PC-9 (cell line): Measurements from ENCODE around the gene SGTA. TPM values are rescaled to one million over a fixed set of nuclear protein-coding genes. Genes with fewer than 3 reads are reported as not detected.

ENCODE experiments used
- BruUV-seq: library from RNA; stranded (reverse); fragments of 400-500 nt; replicated peaks from 2 replicates; lab custom pipeline; 2021; lab: Mats Ljungman, UMichigan
- CTCF ChIA-PET: fragments of 300-600 bp; sonication (Branson Sonifier 250); formaldehyde crosslinking; loops from one replicate; lab custom pipeline; 2022; ENCODE audit warnings: antibody characterized with exemption; lab: Charles Lee
- POLR2A ChIA-PET: fragments of 300-600 bp; sonication (Branson Sonifier 250); formaldehyde crosslinking; loops from one replicate; lab custom pipeline; 2022; ENCODE audit warnings: antibody characterized with exemption; ENCODE audit not compliant: unreplicated experiment; lab: Charles Lee
- DNase-seq, 2 experiments: peaks; one replicate each; pipeline versions ENCODE4 v3.0.0 to v3.0.0-alpha.2; 2015 to 2022; ENCODE audit warnings: mixed read lengths in 1 of 2
- H2AFZ ChIP-seq: fragments of 200-600 bp; sonication (generic); 2 replicates; pipeline ENCODE4 v1.8.1; 2017; ENCODE audit warnings: antibody characterized with exemption
- H3F3A ChIP-seq: fragments of 200-600 bp; sonication (generic); 2 replicates; pipeline ENCODE4 v1.8.1; 2017; ENCODE audit warnings: antibody characterized with exemption, mild to moderate bottlenecking, low read depth; ENCODE audit not compliant: insufficient read depth
- H3K27ac ChIP-seq: fragments of 200-600 bp; sonication (generic); 2 replicates; pipeline ENCODE4 v1.6.1; 2016; ENCODE audit warnings: mixed run types
- H3K27me3 ChIP-seq: fragments of 200-600 bp; sonication (generic); 2 replicates; pipeline ENCODE4 v1.6.1; 2016; ENCODE audit warnings: low read depth, mixed run types; ENCODE audit not compliant: insufficient read depth
- H3K36me3 ChIP-seq: fragments of 200-600 bp; sonication (generic); 2 replicates; pipeline ENCODE4 v1.6.1; 2016; ENCODE audit warnings: low read depth, mixed run types
- H3K4me1 ChIP-seq: fragments of 200-600 bp; sonication (generic); replicated peaks from 2 replicates; pipeline ENCODE4 v1.6.1; 2016; ENCODE audit warnings: mixed run types; ENCODE audit not compliant: insufficient read depth
- H3K4me2 ChIP-seq: fragments of 200-600 bp; sonication (generic); 2 replicates; pipeline ENCODE4 v1.6.1; 2017; ENCODE audit warnings: mixed run types
- H3K4me3 ChIP-seq: fragments of 200-600 bp; sonication (generic); 2 replicates; pipeline ENCODE4 v1.6.1; 2016; ENCODE audit warnings: mixed run types
- H3K79me2 ChIP-seq: fragments of 200-600 bp; sonication (generic); 2 replicates; pipeline ENCODE4 v1.6.1; 2017; ENCODE audit warnings: low read depth, mixed run types
- H3K9me2 ChIP-seq: fragments of 200-600 bp; sonication (generic); 2 replicates; pipeline ENCODE4 v1.8.1; 2017; ENCODE audit warnings: mild to moderate bottlenecking; ENCODE audit not compliant: insufficient read depth
- H3K9me3 ChIP-seq: fragments of 200-600 bp; sonication (generic); 2 replicates; pipeline ENCODE4 v1.8.1; 2016; ENCODE audit warnings: low read depth; ENCODE audit not compliant: insufficient read depth
- H4K20me1 ChIP-seq: fragments of 200-600 bp; sonication (generic); 2 replicates; pipeline ENCODE4 v1.8.1; 2017; ENCODE audit not compliant: insufficient read depth
- EZH2 ChIP-seq: fragments of 200-600 bp; sonication (generic); IDR thresholded peaks from 2 replicates; pipeline ENCODE4 v1.8.0; 2017; ENCODE audit warnings: antibody characterized with exemption, low read depth
- intact Hi-C: fragments of 100-400 bp; cut with micrococcal nuclease; formaldehyde crosslinking; loops from one replicate; pipeline ENCODE4 v1.10.0; 2022; ENCODE audit not compliant: unreplicated experiment
- total RNA-seq: library from RNA; stranded (reverse); gene quantifications from 2 replicates; pipeline ENCODE4 v1.2.3, GENCODE V29; 2021
- TF ChIP-seq, protein P1 (sequence below): fragments of 200-600 bp; sonication (generic); conservative IDR thresholded peaks from 2 replicates; pipeline ENCODE4 v1.6.1; 2017; ENCODE audit warnings: mixed run types, antibody characterized with exemption, mild to moderate bottlenecking, moderate library complexity

Gene SGTA
- total RNA-seq, 1 experiment from 2014 or later, result 40.7 TPM

DNA sequence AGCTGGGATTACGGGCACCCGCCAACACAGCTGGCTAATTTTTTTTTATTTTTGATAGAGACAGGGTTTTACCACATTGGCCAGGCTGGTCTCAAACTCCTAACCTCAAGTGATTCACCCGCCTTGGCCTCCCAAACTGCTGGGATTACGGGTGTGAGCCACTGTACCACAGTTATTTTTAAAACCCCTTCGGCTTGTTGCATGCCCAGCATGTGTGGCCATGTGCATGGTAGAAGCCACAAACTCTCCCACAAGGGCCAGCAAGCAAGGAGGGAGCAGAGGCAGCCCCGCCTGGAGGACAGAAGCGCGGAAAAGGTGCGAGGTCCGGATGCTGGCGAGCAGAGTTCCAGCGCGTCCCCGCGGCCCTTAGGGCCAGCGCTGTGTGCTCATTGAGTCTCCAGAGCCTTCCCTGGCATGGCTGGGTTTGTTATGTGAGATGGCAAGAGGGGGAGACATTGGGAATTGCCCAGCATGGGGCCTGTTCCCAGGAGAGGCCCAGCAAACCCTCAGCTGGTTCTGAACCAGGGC, 15.1 kb upstream of the SGTA start:
- H3K4me1 ChIP-seq, result no peaks in the 10 kb centered on the region
- CTCF ChIA-PET, result no interaction called here
- H3K79me2 ChIP-seq, result no peaks in the 10 kb centered on the region
- H3K4me2 ChIP-seq, result no peak overlapping the region
- H3K9me2 ChIP-seq, result no peaks in the 10 kb centered on the region
- DNase-seq, result no peak
- no peaks in the 10 kb centered on the region for H3F3A ChIP-seq
- no peak overlapping the region for H3K4me3 ChIP-seq
- H3K27ac ChIP-seq, result no peak overlapping the region
- intact Hi-C loops, result no loop called here
- no peaks in the 10 kb centered on the region for H3K9me3 ChIP-seq
- BruUV-seq, result no TSS peak
- no peaks in the 10 kb centered on the region for H4K20me1 ChIP-seq
- POLR2A ChIA-PET, result interaction anchor here (0.6 kb wide), 1 partner anchor 45 kb away, joined by 4 read pairs; no protein-coding TSS in a partner anchor
- H2AFZ ChIP-seq, result no peak overlapping the region
- no peak for TF ChIP-seq EZH2
- TF ChIP-seq, protein P1, sequence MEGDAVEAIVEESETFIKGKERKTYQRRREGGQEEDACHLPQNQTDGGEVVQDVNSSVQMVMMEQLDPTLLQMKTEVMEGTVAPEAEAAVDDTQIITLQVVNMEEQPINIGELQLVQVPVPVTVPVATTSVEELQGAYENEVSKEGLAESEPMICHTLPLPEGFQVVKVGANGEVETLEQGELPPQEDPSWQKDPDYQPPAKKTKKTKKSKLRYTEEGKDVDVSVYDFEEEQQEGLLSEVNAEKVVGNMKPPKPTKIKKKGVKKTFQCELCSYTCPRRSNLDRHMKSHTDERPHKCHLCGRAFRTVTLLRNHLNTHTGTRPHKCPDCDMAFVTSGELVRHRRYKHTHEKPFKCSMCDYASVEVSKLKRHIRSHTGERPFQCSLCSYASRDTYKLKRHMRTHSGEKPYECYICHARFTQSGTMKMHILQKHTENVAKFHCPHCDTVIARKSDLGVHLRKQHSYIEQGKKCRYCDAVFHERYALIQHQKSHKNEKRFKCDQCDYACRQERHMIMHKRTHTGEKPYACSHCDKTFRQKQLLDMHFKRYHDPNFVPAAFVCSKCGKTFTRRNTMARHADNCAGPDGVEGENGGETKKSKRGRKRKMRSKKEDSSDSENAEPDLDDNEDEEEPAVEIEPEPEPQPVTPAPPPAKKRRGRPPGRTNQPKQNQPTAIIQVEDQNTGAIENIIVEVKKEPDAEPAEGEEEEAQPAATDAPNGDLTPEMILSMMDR, result no peak
- no peaks in the 10 kb centered on the region for H3K36me3 ChIP-seq
- no peaks in the 10 kb centered on the region for H3K27me3 ChIP-seq

DNA sequence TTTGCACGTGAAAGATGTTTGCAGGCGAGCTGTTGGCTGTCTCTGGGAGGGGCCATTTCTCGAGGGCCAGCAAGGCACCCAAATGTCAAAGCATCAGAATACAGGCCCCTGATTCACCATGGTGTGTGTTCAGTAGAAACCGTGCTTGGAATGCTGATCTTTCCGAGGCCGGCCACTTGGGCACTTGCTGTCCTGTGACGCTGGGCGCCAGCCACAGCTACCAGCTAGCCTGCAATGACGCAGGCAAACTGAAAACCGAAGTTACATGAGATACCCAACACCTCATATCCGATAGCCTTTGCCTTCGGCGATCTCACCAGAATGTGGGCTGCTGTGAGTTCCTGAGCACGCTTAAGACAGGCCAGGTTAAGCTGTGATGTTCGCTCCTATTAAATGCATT, 14.2 kb upstream of the SGTA start:
- TF ChIP-seq, protein P1, result no peak
- TF ChIP-seq EZH2, result no peak
- H3K4me1 ChIP-seq, result no peaks in the 10 kb centered on the region
- H3K27me3 ChIP-seq, result no peaks in the 10 kb centered on the region
- H3K79me2 ChIP-seq, result no peaks in the 10 kb centered on the region
- H2AFZ ChIP-seq, result no peak overlapping the region
- H3K4me3 ChIP-seq, result no peak overlapping the region
- CTCF ChIA-PET, result interaction anchor here (0.5 kb wide), 1 partner anchor 211 kb away, joined by 13 read pairs; no protein-coding TSS in a partner anchor
- POLR2A ChIA-PET, result no interaction called here
- H3F3A ChIP-seq, result no peaks in the 10 kb centered on the region
- DNase-seq, result no peak
- intact Hi-C loops, result no loop called here
- H4K20me1 ChIP-seq, result no peaks in the 10 kb centered on the region
- no peaks in the 10 kb centered on the region for H3K9me2 ChIP-seq
- BruUV-seq, result no TSS peak
- H3K9me3 ChIP-seq, result no peaks in the 10 kb centered on the region
- H3K4me2 ChIP-seq, result no peak overlapping the region
- H3K36me3 ChIP-seq, result no peaks in the 10 kb centered on the region
- no peak overlapping the region for H3K27ac ChIP-seq

DNA sequence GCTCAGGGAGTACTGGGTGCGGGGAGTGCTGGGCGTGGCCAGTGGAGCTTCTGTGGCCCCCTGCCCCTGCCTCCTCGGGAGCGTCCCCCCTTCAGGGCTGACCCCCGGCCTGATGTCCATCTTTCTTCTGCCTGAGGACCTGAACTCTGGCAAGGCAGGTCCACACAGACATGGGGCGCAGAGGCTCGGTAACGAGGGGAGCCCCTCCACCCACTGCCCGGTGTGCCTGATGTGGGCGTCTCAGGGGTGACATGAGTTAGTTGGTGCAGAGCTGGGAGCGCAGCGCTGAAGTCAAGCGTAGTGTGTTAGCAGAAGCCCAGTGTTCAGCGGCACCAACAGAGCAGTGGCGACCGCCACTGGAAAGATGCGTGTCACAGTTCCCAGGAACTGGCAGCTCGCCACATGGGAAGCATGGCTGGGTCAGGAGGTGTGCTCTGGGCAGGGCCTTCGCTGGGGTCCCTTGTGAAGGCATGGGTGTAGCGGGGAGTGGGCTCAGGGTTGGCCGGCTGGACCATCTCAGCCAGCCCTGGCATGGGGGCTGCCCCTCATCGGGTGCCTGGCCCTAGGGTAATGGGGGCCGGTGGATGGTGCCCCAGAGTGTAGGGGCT, 13.7 kb upstream of the SGTA start:
- Histone ChIP-seq H2AFZ (no peak overlapping the region), H3K4me1 (no peaks in the 10 kb centered on the region), H3K4me2 (no peak overlapping the region), H3K27me3 (no peaks in the 10 kb centered on the region), H3K9me2 (no peaks in the 10 kb centered on the region), H3K4me3 (no peak overlapping the region), H3K36me3 (no peaks in the 10 kb centered on the region), H4K20me1 (no peaks in the 10 kb centered on the region), H3K27ac (no peak overlapping the region), H3K9me3 (no peaks in the 10 kb centered on the region), H3F3A (no peaks in the 10 kb centered on the region), H3K79me2 (no peaks in the 10 kb centered on the region)
- POLR2A ChIA-PET, result no interaction called here
- intact Hi-C loops, result no loop called here
- no peak for DNase-seq
- TF ChIP-seq, protein P1, result no peak
- TF ChIP-seq EZH2, result no peak
- BruUV-seq, result no TSS peak
- CTCF ChIA-PET, result interaction anchor here (0.5 kb wide), 1 partner anchor 210 kb away, joined by 13 read pairs; no protein-coding TSS in a partner anchor
